Trophoblast cell (in vitro differentiated cells and primary cell): ENCODE data around the gene ZSCAN32.

Experiments
- DNase-seq, 2 donors: peaks; one replicate each; pipeline ENCODE4 v3.0.0-alpha.2; 2016
- H2AFZ ChIP-seq: 2 replicates; pipeline ENCODE4 v1.6.1; 2013; ENCODE audit warnings: low read length, moderate library complexity, mild to moderate bottlenecking; ENCODE audit not compliant: insufficient read depth, poor library complexity
- H2AK5ac ChIP-seq: 2 replicates; pipeline ENCODE4 v1.6.1; 2013; ENCODE audit warnings: mild to moderate bottlenecking, low read length
- H2BK120ac ChIP-seq: 2 replicates; pipeline ENCODE4 v1.6.1; 2013; ENCODE audit warnings: low read length, mild to moderate bottlenecking, moderate library complexity; ENCODE audit not compliant: insufficient read depth, poor library complexity
- H2BK12ac ChIP-seq: 2 replicates; pipeline ENCODE4 v1.6.1; 2013; ENCODE audit warnings: mild to moderate bottlenecking, low read length, moderate library complexity
- H2BK5ac ChIP-seq: 2 replicates; pipeline ENCODE4 v1.6.1; 2013; ENCODE audit warnings: low read length, low read depth, moderate library complexity, mild to moderate bottlenecking; ENCODE audit not compliant: poor library complexity
- H3K14ac ChIP-seq: 2 replicates; pipeline ENCODE4 v1.6.1; 2013; ENCODE audit warnings: mild to moderate bottlenecking, low read length
- H3K18ac ChIP-seq: 2 replicates; pipeline ENCODE4 v1.6.1; 2013; ENCODE audit warnings: mild to moderate bottlenecking, low read length
- H3K23ac ChIP-seq: 2 replicates; pipeline ENCODE4 v1.6.1; 2013; ENCODE audit warnings: low read length
- H3K27ac ChIP-seq: 2 replicates; pipeline ENCODE4 v1.5.1; 2013; ENCODE audit warnings: low read depth, mild to moderate bottlenecking, inconsistent platforms, low read length, moderate library complexity
- H3K27me3 ChIP-seq: 2 replicates; pipeline ENCODE4 v1.6.1; 2013; ENCODE audit warnings: inconsistent platforms, mild to moderate bottlenecking, low read length, moderate library complexity; ENCODE audit not compliant: insufficient read depth
- H3K36me3 ChIP-seq, 2 experiments: 1 replicate in 1 of 2; 2 replicates in 1 of 2; pipeline ENCODE4 v1.6.1; 2013; ENCODE audit warnings: low read length in 2 of 2, mild to moderate bottlenecking in 2 of 2, moderate library complexity in 1 of 2; ENCODE audit not compliant: insufficient read depth in 2 of 2, control insufficient read depth in 1 of 2
- H3K4ac ChIP-seq: 2 replicates; pipeline ENCODE4 v1.6.1; 2013; ENCODE audit warnings: low read depth, mild to moderate bottlenecking, low read length, moderate library complexity
- H3K4me1 ChIP-seq, 2 experiments: 1 replicate in 1 of 2; 2 replicates in 1 of 2; pipeline ENCODE4 v1.6.1; 2013; ENCODE audit warnings: low read length in 2 of 2, mild to moderate bottlenecking in 2 of 2, moderate library complexity in 1 of 2; ENCODE audit not compliant: insufficient read depth in 2 of 2, control insufficient read depth in 1 of 2
- H3K4me2 ChIP-seq: 2 replicates; pipeline ENCODE4 v1.6.1; 2013; ENCODE audit warnings: inconsistent platforms, mild to moderate bottlenecking, low read length, moderate library complexity
- H3K4me3 ChIP-seq: 2 replicates; pipeline ENCODE4 v1.5.1; 2013; ENCODE audit warnings: mild to moderate bottlenecking, low read depth, low read length, inconsistent platforms
- H3K79me1 ChIP-seq: one replicate; pipeline ENCODE4 v1.6.1; 2013; ENCODE audit warnings: low read length
- H3K79me2 ChIP-seq: 2 replicates; pipeline ENCODE4 v1.6.1; 2013; ENCODE audit warnings: low read length, mild to moderate bottlenecking; ENCODE audit not compliant: control insufficient read depth, insufficient read depth, poor library complexity
- H3K9ac ChIP-seq: 2 replicates; pipeline ENCODE4 v1.6.1; 2013; ENCODE audit warnings: mild to moderate bottlenecking, low read length
- H3K9me3 ChIP-seq: 2 replicates; pipeline ENCODE4 v1.6.1; 2013; ENCODE audit warnings: low read depth, mild to moderate bottlenecking, control low read depth, inconsistent platforms, low read length; ENCODE audit not compliant: insufficient read depth
- H4K12ac ChIP-seq: 2 replicates; pipeline ENCODE4 v1.6.1; 2013; ENCODE audit warnings: low read depth, mild to moderate bottlenecking, low read length, moderate library complexity
- H4K8ac ChIP-seq: 2 replicates; pipeline ENCODE4 v1.6.1; 2013; ENCODE audit warnings: low read depth, mild to moderate bottlenecking, low read length, moderate library complexity
- H4K91ac ChIP-seq: one replicate; pipeline ENCODE4 v1.6.1; 2013; ENCODE audit warnings: low read depth, mild to moderate bottlenecking, low read length, moderate library complexity
- WGBS: extraction: QIAGEN DNeasy Blood & Tissue Kit; methylation state at CpG from one replicate; pipeline ENCODE4 v1.1.7; 2013; ENCODE audit warnings: missing lambda C conversion rate; ENCODE audit not compliant: insufficient read length, insufficient coverage; ENCODE audit errors: extremely low coverage; 5-methylcytosine and 5-hydroxymethylcytosine counted together

ZSCAN32 gene

GRCh38 chr16:3364774-3365427, 35.9 kb downstream of the ZSCAN32 start:
- no peak overlapping the region for H3K4me3 ChIP-seq
- H3K4ac ChIP-seq = no peak overlapping the region
- H3K9me3 ChIP-seq = peaks cover 15% of the 10 kb centered on the region
- no peak overlapping the region for H3K18ac ChIP-seq
- no peak overlapping the region for H3K9ac ChIP-seq
- H4K91ac ChIP-seq = no peak overlapping the region
- no peaks in the 10 kb centered on the region for H3K79me2 ChIP-seq
- H3K27ac ChIP-seq = no peak overlapping the region
- no peak overlapping the region for H2AFZ ChIP-seq
- H3K79me1 ChIP-seq = no peaks in the 10 kb centered on the region
- no peak overlapping the region for H2AK5ac ChIP-seq
- no peaks in the 10 kb centered on the region for H3K27me3 ChIP-seq
- H3K4me2 ChIP-seq = no peak overlapping the region
- no peaks in the 10 kb centered on the region for H3K4me1 ChIP-seq
- H4K8ac ChIP-seq = no peak overlapping the region
- H4K12ac ChIP-seq = no peak overlapping the region
- no CpG with 5 or more reads among the region's 42 CpGs for WGBS
- H2BK120ac ChIP-seq = no peak overlapping the region
- peak; percentile 80 to 86 for DNase-seq
- no peak overlapping the region for H3K23ac ChIP-seq
- H3K14ac ChIP-seq = no peak overlapping the region
- H2BK12ac ChIP-seq = no peak overlapping the region
- H3K36me3 ChIP-seq = no peaks in the 10 kb centered on the region
- H2BK5ac ChIP-seq = no peak overlapping the region

GRCh38 chr16:3363793-3364192, 37.0 kb downstream of the ZSCAN32 start:
- Histone ChIP-seq H4K8ac (no peak overlapping the region), H3K4me2 (no peak overlapping the region), H3K9ac (no peak overlapping the region), H3K4me1 (no peaks in the 10 kb centered on the region), H3K4ac (no peak overlapping the region), H3K9me3 (peaks cover 12% of the 10 kb centered on the region), H3K27ac (no peak overlapping the region), H3K4me3 (no peak overlapping the region), H2BK12ac (no peak overlapping the region), H3K18ac (no peak overlapping the region), H3K79me1 (no peaks in the 10 kb centered on the region), H2BK120ac (no peak overlapping the region), H3K14ac (no peak overlapping the region), H3K36me3 (no peaks in the 10 kb centered on the region), H2AK5ac (no peak overlapping the region), H3K27me3 (no peaks in the 10 kb centered on the region), H4K91ac (no peak overlapping the region), H2BK5ac (no peak overlapping the region), H2AFZ (no peak overlapping the region), H4K12ac (no peak overlapping the region), H3K23ac (no peak overlapping the region), H3K79me2 (no peaks in the 10 kb centered on the region)
- WGBS = no CpG with 5 or more reads among the region's 7 CpGs
- no peak for DNase-seq

GRCh38 chr16:3362931-3363330, 37.9 kb downstream of the ZSCAN32 start:
- no peak for DNase-seq
- no peak overlapping the region for H2BK5ac ChIP-seq
- H3K18ac ChIP-seq = no peak overlapping the region
- no peaks in the 10 kb centered on the region for H3K36me3 ChIP-seq
- H3K9ac ChIP-seq = no peak overlapping the region
- H3K4ac ChIP-seq = no peak overlapping the region
- no peak overlapping the region for H3K4me3 ChIP-seq
- no peak overlapping the region for H4K8ac ChIP-seq
- no peak overlapping the region for H3K14ac ChIP-seq
- H3K4me2 ChIP-seq = no peak overlapping the region
- H2BK120ac ChIP-seq = no peak overlapping the region
- H3K79me2 ChIP-seq = no peaks in the 10 kb centered on the region
- no peak overlapping the region for H4K12ac ChIP-seq
- H3K27me3 ChIP-seq = no peaks in the 10 kb centered on the region
- H3K27ac ChIP-seq = no peak overlapping the region
- no peaks in the 10 kb centered on the region for H3K79me1 ChIP-seq
- H4K91ac ChIP-seq = no peak overlapping the region
- H3K4me1 ChIP-seq = no peaks in the 10 kb centered on the region
- H3K23ac ChIP-seq = no peak overlapping the region
- H2BK12ac ChIP-seq = no peak overlapping the region
- H2AFZ ChIP-seq = no peak overlapping the region
- H2AK5ac ChIP-seq = no peak overlapping the region
- peaks cover 12% of the 10 kb centered on the region for H3K9me3 ChIP-seq

GRCh38 chr16:3358871-3359270, 41.9 kb downstream of the ZSCAN32 start:
- H3K4me3 ChIP-seq = no peak overlapping the region
- no peak overlapping the region for H3K27ac ChIP-seq
- H2BK120ac ChIP-seq = no peak overlapping the region
- H4K91ac ChIP-seq = no peak overlapping the region
- no peak overlapping the region for H4K8ac ChIP-seq
- no peak for DNase-seq
- no peak overlapping the region for H2BK12ac ChIP-seq
- no peak overlapping the region for H3K23ac ChIP-seq
- no peak overlapping the region for H3K14ac ChIP-seq
- no peak overlapping the region for H3K9ac ChIP-seq
- no peaks in the 10 kb centered on the region for H3K79me1 ChIP-seq
- no peaks in the 10 kb centered on the region for H3K27me3 ChIP-seq
- H3K4me1 ChIP-seq = no peaks in the 10 kb centered on the region
- no peak overlapping the region for H4K12ac ChIP-seq
- peaks cover 12% of the 10 kb centered on the region for H3K9me3 ChIP-seq
- H3K4ac ChIP-seq = no peak overlapping the region
- H3K4me2 ChIP-seq = no peak overlapping the region
- H2BK5ac ChIP-seq = no peak overlapping the region
- WGBS = no CpG with 5 or more reads among the region's 1 CpG
- no peak overlapping the region for H3K18ac ChIP-seq
- H2AK5ac ChIP-seq = no peak overlapping the region
- no peak overlapping the region for H2AFZ ChIP-seq
- H3K36me3 ChIP-seq = no peaks in the 10 kb centered on the region
- no peaks in the 10 kb centered on the region for H3K79me2 ChIP-seq
